Measurements from ENCODE around the gene MDM4. TPM values are rescaled to one million over a fixed set of nuclear protein-coding genes. Genes with fewer than 3 reads are reported as not detected.

MDM4 gene
- total and polyA plus RNA-seq, 2 donors (not counting 1 experiment from before 2014, with no cell fraction given): 46.6 to 374 TPM

DNA sequence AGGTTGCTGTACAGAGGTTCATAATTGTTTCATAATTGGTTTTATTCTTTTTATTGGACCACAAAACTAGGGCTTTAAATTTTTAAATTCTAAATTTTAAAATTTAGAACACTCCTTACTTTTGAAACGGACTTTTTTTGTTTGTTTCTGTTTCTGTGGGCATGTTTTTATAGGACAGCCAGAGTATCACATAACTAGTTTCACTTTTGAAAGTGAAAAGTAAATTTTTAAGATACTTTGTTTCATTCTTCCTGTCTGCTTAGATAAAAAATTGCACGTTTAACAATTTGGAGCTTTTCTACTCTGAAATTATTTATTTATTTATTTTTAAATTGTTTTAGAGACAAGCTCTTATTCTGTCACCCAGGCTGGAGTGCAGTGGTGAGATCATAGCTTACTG, 29.7 kb downstream of the MDM4 start:
- intact Hi-C loops (cut with micrococcal nuclease): no loop called here
- Mint-ChIP-seq H3K4me3 (no peak overlapping the region), H3K27me3 (no peaks in the 10 kb centered on the region), H3K4me1 (peaks cover 24% of the 10 kb centered on the region), H3K27ac (peak overlapping the region; percentile 66), H3K9me3 (ENCODE audit: insufficient read depth) (no peaks in the 10 kb centered on the region)
- Histone ChIP-seq H4K20me1 (ENCODE audit: control insufficient read depth, insufficient read depth, low read length, poor library complexity, severe bottlenecking) (peaks cover 41% of the 10 kb centered on the region), H3K4me2 (replicated peaks; ENCODE audit: low read depth, low read length, poor library complexity, severe bottlenecking) (peak overlapping the region; percentile 7), H3K9ac (ENCODE audit: low read length) (no peak overlapping the region), H3K79me2 (ENCODE audit: control insufficient read depth, insufficient read depth, low read length) (peaks cover 46% of the 10 kb centered on the region), H2AFZ (ENCODE audit: insufficient read depth, low read depth, low read length, poor library complexity, severe bottlenecking) (no peak overlapping the region), H3K4me1 (ENCODE audit: control insufficient read depth in 2 of 2, insufficient read depth in 2 of 2, low read length in 2 of 2) (peaks cover 4 to 6% of the 10 kb centered on the region in 2 donors), H3K4me3 (ENCODE audit: control extremely low read depth in 1 of 5, extremely low read depth in 1 of 5, insufficient read depth in 1 of 5, low read depth in 2 of 5, low read length in 4 of 5) (no peak overlapping the region), H3K27ac (ENCODE audit: low read length in 2 of 2) (peak overlapping the region; percentile 36 to 72), H3K9me3 (ENCODE audit: control extremely low read depth in 1 of 3, control insufficient read depth in 2 of 3, insufficient read depth in 1 of 3, low read length in 2 of 3) (peaks cover 0 to 2% (median 0%) of the 10 kb centered on the region in 3 donors), H3K36me3 (replicated peaks in 1 of 2; ENCODE audit: control extremely low read depth in 1 of 2, control insufficient read depth in 1 of 2, extremely low read depth in 1 of 2, insufficient read depth in 2 of 2, low read length in 1 of 2) (peaks cover 45 to 97% of the 10 kb centered on the region in 2 experiments), H3K27me3 (replicated peaks in 1 of 4; ENCODE audit: control extremely low read depth in 1 of 4, control insufficient read depth in 3 of 4, insufficient read depth in 4 of 4, low read length in 3 of 4) (no peaks in the 10 kb centered on the region)
- POLR2A ChIA-PET: no interaction called here
- ATAC-seq (ENCODE audit: low read depth): no peak
- TF ChIP-seq, protein P1, sequence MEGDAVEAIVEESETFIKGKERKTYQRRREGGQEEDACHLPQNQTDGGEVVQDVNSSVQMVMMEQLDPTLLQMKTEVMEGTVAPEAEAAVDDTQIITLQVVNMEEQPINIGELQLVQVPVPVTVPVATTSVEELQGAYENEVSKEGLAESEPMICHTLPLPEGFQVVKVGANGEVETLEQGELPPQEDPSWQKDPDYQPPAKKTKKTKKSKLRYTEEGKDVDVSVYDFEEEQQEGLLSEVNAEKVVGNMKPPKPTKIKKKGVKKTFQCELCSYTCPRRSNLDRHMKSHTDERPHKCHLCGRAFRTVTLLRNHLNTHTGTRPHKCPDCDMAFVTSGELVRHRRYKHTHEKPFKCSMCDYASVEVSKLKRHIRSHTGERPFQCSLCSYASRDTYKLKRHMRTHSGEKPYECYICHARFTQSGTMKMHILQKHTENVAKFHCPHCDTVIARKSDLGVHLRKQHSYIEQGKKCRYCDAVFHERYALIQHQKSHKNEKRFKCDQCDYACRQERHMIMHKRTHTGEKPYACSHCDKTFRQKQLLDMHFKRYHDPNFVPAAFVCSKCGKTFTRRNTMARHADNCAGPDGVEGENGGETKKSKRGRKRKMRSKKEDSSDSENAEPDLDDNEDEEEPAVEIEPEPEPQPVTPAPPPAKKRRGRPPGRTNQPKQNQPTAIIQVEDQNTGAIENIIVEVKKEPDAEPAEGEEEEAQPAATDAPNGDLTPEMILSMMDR (IDR thresholded peaks at IDR 0.05): no peak
- no peak for TF ChIP-seq EZH2 (IDR thresholded peaks at IDR 0.05; ENCODE audit: borderline replicate concordance, insufficient read depth, low read depth, low read length, poor library complexity, severe bottlenecking)
- no CpG with 5 or more reads among the region's 2 CpGs for WGBS (ENCODE audit: insufficient coverage)
- no peak for DNase-seq
- CTCF ChIA-PET: interaction anchor here (0.8 to 3.1 kb wide), 10 partner anchors 9 to 261 kb away, joined by 3 to 12 read pairs (median 5); no protein-coding TSS in a partner anchor

DNA sequence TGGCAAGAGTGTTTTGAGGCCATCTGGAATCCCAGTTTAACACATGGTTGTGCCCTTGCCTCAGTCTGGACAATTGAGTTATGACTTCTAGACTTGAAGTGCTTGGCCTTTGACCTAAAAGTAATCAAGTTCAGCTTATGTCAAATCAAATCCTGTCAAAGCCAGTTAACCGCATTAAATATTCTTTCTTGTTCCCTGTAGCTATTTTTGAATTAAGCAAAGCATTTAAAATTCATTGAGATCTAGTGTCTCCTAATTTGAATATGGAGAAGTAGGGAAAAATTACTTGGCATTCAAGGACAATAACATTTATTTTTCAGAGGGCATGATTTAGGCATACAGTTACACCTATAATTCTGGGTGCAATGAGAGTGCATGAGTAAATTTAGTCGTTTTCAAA, 32.1 kb downstream of the MDM4 start:
- H3K79me2 ChIP-seq (ENCODE audit: control insufficient read depth, insufficient read depth, low read length): peaks cover 55% of the 10 kb centered on the region
- no peak overlapping the region for H3K27ac ChIP-seq (ENCODE audit: low read length in 2 of 2)
- no peak overlapping the region for H3K4me2 ChIP-seq (replicated peaks; ENCODE audit: low read depth, low read length, poor library complexity, severe bottlenecking)
- H2AFZ ChIP-seq (ENCODE audit: insufficient read depth, low read depth, low read length, poor library complexity, severe bottlenecking): no peak overlapping the region
- Mint-ChIP-seq H3K27me3 (no peaks in the 10 kb centered on the region), H3K4me1 (peaks cover 25% of the 10 kb centered on the region), H3K27ac (no peak overlapping the region), H3K4me3 (no peak overlapping the region), H3K9me3 (ENCODE audit: insufficient read depth) (no peaks in the 10 kb centered on the region)
- TF ChIP-seq, protein P1 (IDR thresholded peaks at IDR 0.05): no peak
- no peak for TF ChIP-seq EZH2 (IDR thresholded peaks at IDR 0.05; ENCODE audit: borderline replicate concordance, insufficient read depth, low read depth, low read length, poor library complexity, severe bottlenecking)
- CTCF ChIA-PET: interaction anchor here (1.6 kb wide), 1 partner anchor 259 kb away, joined by 5 read pairs; no protein-coding TSS in a partner anchor
- POLR2A ChIA-PET: no interaction called here
- ATAC-seq (ENCODE audit: low read depth): no peak
- H3K9me3 ChIP-seq (ENCODE audit: control extremely low read depth in 1 of 3, control insufficient read depth in 2 of 3, insufficient read depth in 1 of 3, low read length in 2 of 3): peaks cover 0 to 2% (median 0%) of the 10 kb centered on the region in 3 donors
- H3K4me3 ChIP-seq (ENCODE audit: control extremely low read depth in 1 of 5, extremely low read depth in 1 of 5, insufficient read depth in 1 of 5, low read depth in 2 of 5, low read length in 4 of 5): no peak overlapping the region
- H3K4me1 ChIP-seq (ENCODE audit: control insufficient read depth in 2 of 2, insufficient read depth in 2 of 2, low read length in 2 of 2): peaks cover 4 to 6% of the 10 kb centered on the region in 2 donors
- H3K27me3 ChIP-seq (replicated peaks in 1 of 4; ENCODE audit: control extremely low read depth in 1 of 4, control insufficient read depth in 3 of 4, insufficient read depth in 4 of 4, low read length in 3 of 4): no peaks in the 10 kb centered on the region
- peaks cover 45% of the 10 kb centered on the region for H4K20me1 ChIP-seq (ENCODE audit: control insufficient read depth, insufficient read depth, low read length, poor library complexity, severe bottlenecking)
- H3K36me3 ChIP-seq (replicated peaks in 1 of 2; ENCODE audit: control extremely low read depth in 1 of 2, control insufficient read depth in 1 of 2, extremely low read depth in 1 of 2, insufficient read depth in 2 of 2, low read length in 1 of 2): peaks cover 32 to 89% of the 10 kb centered on the region in 2 experiments
- DNase-seq: no peak
- intact Hi-C loops (cut with micrococcal nuclease): no loop called here
- no CpG with 5 or more reads among the region's 2 CpGs for WGBS (ENCODE audit: insufficient coverage)
- H3K9ac ChIP-seq (ENCODE audit: low read length): no peak overlapping the region
